ENCODE results near the gene GRIFIN. TPM values are rescaled to one million over a fixed set of nuclear protein-coding genes. Genes with fewer than 3 reads are reported as not detected.

The GRIFIN gene
- polyA plus RNA-seq, 1 donor (not counting 4 experiments of a cell fraction or from before 2014, with no cell fraction given) = not detected

GRCh38 chr7:2436341-2437104 lies 39.7 kb downstream of the GRIFIN start:
- H3K9me3 ChIP-seq (ENCODE audit: control insufficient read depth, low read depth, low read length) = no peaks in the 10 kb centered on the region
- dilution Hi-C loops (cut with MboI; ENCODE audit: extremely low pct_ligation_motif_present, low sequenced_read_pairs) = no loop called here
- H2AFZ ChIP-seq (ENCODE audit: control insufficient read depth, low read length) = no peak overlapping the region
- no peak overlapping the region for H3K4me3 ChIP-seq (ENCODE audit: control insufficient read depth in 2 of 3, extremely low read depth in 1 of 3, insufficient read depth in 2 of 3, low read depth in 1 of 3, low read length in 3 of 3)
- DNase-seq (ENCODE audit: low read depth, low spot score) = no peak
- H3K79me2 ChIP-seq (ENCODE audit: control insufficient read depth, insufficient read depth, low read length) = no peaks in the 10 kb centered on the region
- no peaks in the 10 kb centered on the region for H3K27me3 ChIP-seq (ENCODE audit: control insufficient read depth, extremely low read depth, insufficient read depth, low read length)
- no peaks in the 10 kb centered on the region for H4K20me1 ChIP-seq (ENCODE audit: control insufficient read depth, extremely low read depth, insufficient read depth, low read length)
- H3K4me2 ChIP-seq (ENCODE audit: control insufficient read depth, extremely low read depth, insufficient read depth, low read depth, low read length) = no peak overlapping the region
- peaks cover 32% of the 10 kb centered on the region for H3K4me1 ChIP-seq (ENCODE audit: control insufficient read depth, extremely low read depth, insufficient read depth, low read length)
- H3K27ac ChIP-seq (ENCODE audit: control insufficient read depth, insufficient read depth, low read length) = no peak overlapping the region
- no peak overlapping the region for H3K9ac ChIP-seq (ENCODE audit: control insufficient read depth, extremely low read depth, insufficient read depth, low read length)
- TF ChIP-seq CTCF (optimal IDR thresholded peaks at IDR 0.05 in 1 of 3, IDR thresholded peaks at IDR 0.05 in 1 of 3, conservative IDR thresholded peaks at IDR 0.05 in 1 of 3; ENCODE audit: extremely low read depth in 1 of 3, insufficient read depth in 2 of 3, low read length in 3 of 3) (no peak), EZH2 (IDR thresholded peaks at IDR 0.05; ENCODE audit: low read length) (no peak)
- H3K9me1 ChIP-seq (ENCODE audit: control insufficient read depth, extremely low read depth, insufficient read depth, low read length) = no peaks in the 10 kb centered on the region
- no peak for FAIRE-seq
- H3K36me3 ChIP-seq (ENCODE audit: control insufficient read depth in 2 of 2, extremely low read depth in 1 of 2, insufficient read depth in 2 of 2, low read length in 2 of 2) = peaks cover 0 to 5% of the 10 kb centered on the region in 2 experiments

- TF ChIP-seq EZH2 (IDR thresholded peaks at IDR 0.05; ENCODE audit: low read length) (no peak), CTCF (optimal IDR thresholded peaks at IDR 0.05 in 1 of 3, IDR thresholded peaks at IDR 0.05 in 1 of 3, conservative IDR thresholded peaks at IDR 0.05 in 1 of 3; ENCODE audit: extremely low read depth in 1 of 3, insufficient read depth in 2 of 3, low read length in 3 of 3) (no peak)
- Histone ChIP-seq H3K4me3 (ENCODE audit: control insufficient read depth in 2 of 3, extremely low read depth in 1 of 3, insufficient read depth in 2 of 3, low read depth in 1 of 3, low read length in 3 of 3) (no peak overlapping the region), H3K9me3 (ENCODE audit: control insufficient read depth, low read depth, low read length) (no peaks in the 10 kb centered on the region), H3K9ac (ENCODE audit: control insufficient read depth, extremely low read depth, insufficient read depth, low read length) (no peak overlapping the region), H2AFZ (ENCODE audit: control insufficient read depth, low read length) (no peak overlapping the region), H3K36me3 (ENCODE audit: control insufficient read depth in 2 of 2, extremely low read depth in 1 of 2, insufficient read depth in 2 of 2, low read length in 2 of 2) (peaks cover 0 to 5% of the 10 kb centered on the region in 2 experiments), H3K4me1 (ENCODE audit: control insufficient read depth, extremely low read depth, insufficient read depth, low read length) (peaks cover 22% of the 10 kb centered on the region), H3K9me1 (ENCODE audit: control insufficient read depth, extremely low read depth, insufficient read depth, low read length) (no peaks in the 10 kb centered on the region), H3K27me3 (ENCODE audit: control insufficient read depth, extremely low read depth, insufficient read depth, low read length) (no peaks in the 10 kb centered on the region), H3K79me2 (ENCODE audit: control insufficient read depth, insufficient read depth, low read length) (no peaks in the 10 kb centered on the region), H3K27ac (ENCODE audit: control insufficient read depth, insufficient read depth, low read length) (no peak overlapping the region), H3K4me2 (ENCODE audit: control insufficient read depth, extremely low read depth, insufficient read depth, low read depth, low read length) (no peak overlapping the region), H4K20me1 (ENCODE audit: control insufficient read depth, extremely low read depth, insufficient read depth, low read length) (no peaks in the 10 kb centered on the region)
- DNase-seq (ENCODE audit: low read depth, low spot score) (no peak), FAIRE-seq (no peak)
- dilution Hi-C loops (cut with MboI; ENCODE audit: extremely low pct_ligation_motif_present, low sequenced_read_pairs) = no loop called here
Observed at GRCh38 chr7:2435146-2435545, 41.1 kb downstream of the GRIFIN start.
